Fibroblast of lung (primary cell): ENCODE results near the gene PLAAT2. TPM values are rescaled to one million over a fixed set of nuclear protein-coding genes. Genes with fewer than 3 reads are reported as not detected.

Experiments
- DNase-seq, 2 donors: peaks; one replicate each; pipeline versions ENCODE4 v3.0.0 to v3.0.0-alpha.2; 2010; ENCODE audit warnings: low read depth in 2 of 2
- H2AFZ ChIP-seq: 2 replicates; pipeline ENCODE4 v1.5.1; 2012; ENCODE audit warnings: low read length, control low read depth, inconsistent platforms
- H3K27ac ChIP-seq: 2 replicates; pipeline ENCODE4 v1.5.1; 2011; ENCODE audit warnings: low read length, control low read depth; ENCODE audit not compliant: insufficient read depth
- H3K27me3 ChIP-seq: 2 replicates; pipeline ENCODE4 v1.5.1; 2011; ENCODE audit warnings: mild to moderate bottlenecking, low read length; ENCODE audit not compliant: control insufficient read depth, insufficient read depth
- H3K36me3 ChIP-seq: 2 replicates; pipeline ENCODE4 v1.5.1; 2011; ENCODE audit warnings: low read length; ENCODE audit not compliant: control insufficient read depth, insufficient read depth
- H3K4me1 ChIP-seq: 2 replicates; pipeline ENCODE4 v1.5.1; 2011; ENCODE audit warnings: low read length; ENCODE audit not compliant: control insufficient read depth, insufficient read depth; ENCODE audit errors: extremely low read depth
- H3K4me2 ChIP-seq: 2 replicates; pipeline ENCODE4 v1.5.1; 2011; ENCODE audit warnings: low read length, control low read depth; ENCODE audit not compliant: insufficient read depth; ENCODE audit errors: extremely low read depth
- H3K4me3 ChIP-seq, 4 experiments: fragments of 200-600 bp in 1 of 4; sonication (generic) in 1 of 4; replicated peaks in 1 of 4; 2 replicates each; pipeline ENCODE4 v1.5.1; 2011 to 2016; ENCODE audit warnings: low read length in 4 of 4, low read depth in 3 of 4, mild to moderate bottlenecking in 3 of 4, control low read depth in 2 of 4, inconsistent platforms in 1 of 4, mixed read lengths in 1 of 4; ENCODE audit not compliant: insufficient read depth in 1 of 4; ENCODE audit errors: control extremely low read depth in 1 of 4
- H3K79me2 ChIP-seq: 2 replicates; pipeline ENCODE4 v1.5.1; 2012; ENCODE audit warnings: mild to moderate bottlenecking, low read length, inconsistent platforms; ENCODE audit not compliant: control insufficient read depth, insufficient read depth
- H3K9ac ChIP-seq: 2 replicates; pipeline ENCODE4 v1.5.1; 2011; ENCODE audit warnings: mild to moderate bottlenecking, low read length, control low read depth; ENCODE audit not compliant: insufficient read depth
- H3K9me3 ChIP-seq: 2 replicates; pipeline ENCODE4 v1.5.1; 2012; ENCODE audit warnings: low read depth, low read length; ENCODE audit not compliant: control insufficient read depth, insufficient read depth
- H4K20me1 ChIP-seq: 2 replicates; pipeline ENCODE4 v1.5.1; 2011; ENCODE audit warnings: low read length; ENCODE audit not compliant: control insufficient read depth, insufficient read depth; ENCODE audit errors: extremely low read depth
- EZH2 ChIP-seq: IDR thresholded peaks from 2 replicates; pipeline ENCODE4 v1.5.1; 2012; ENCODE audit warnings: low read length, control low read depth, mild to moderate bottlenecking; ENCODE audit errors: missing control alignments
- polyA plus RNA-seq, 2 donors: library from polyadenylated mRNA; depleted of rRNA in 1 of 2; stranded (reverse) in 1 of 2; unstranded in 1 of 2; fragments of >200 nt; gene quantifications; 2 replicates each; pipeline ENCODE4 v1.2.1, GENCODE V29; 2011 to 2012; ENCODE audit warnings: missing spikeins in 1 of 2
- total RNA-seq: library from RNA; depleted of rRNA; stranded (reverse); fragments of >200 nt; gene quantifications from 2 replicates; pipeline ENCODE4 v1.2.1, GENCODE V29; 2014
- TF ChIP-seq, protein P1 (sequence below), 2 donors: IDR thresholded peaks in 1 of 2; conservative IDR thresholded peaks in 1 of 2; 1 replicate in 1 of 2; 2 replicates in 1 of 2; pipeline ENCODE4 v1.5.1; 2011 to 2012; ENCODE audit warnings: low read length in 2 of 2, control low read depth in 1 of 2, inconsistent platforms in 1 of 2, low read depth in 1 of 2, mild to moderate bottlenecking in 1 of 2

Gene PLAAT2
- total and polyA plus RNA-seq, 2 donors (not counting 1 experiment from before 2014, with no cell fraction given), result not detected

DNA sequence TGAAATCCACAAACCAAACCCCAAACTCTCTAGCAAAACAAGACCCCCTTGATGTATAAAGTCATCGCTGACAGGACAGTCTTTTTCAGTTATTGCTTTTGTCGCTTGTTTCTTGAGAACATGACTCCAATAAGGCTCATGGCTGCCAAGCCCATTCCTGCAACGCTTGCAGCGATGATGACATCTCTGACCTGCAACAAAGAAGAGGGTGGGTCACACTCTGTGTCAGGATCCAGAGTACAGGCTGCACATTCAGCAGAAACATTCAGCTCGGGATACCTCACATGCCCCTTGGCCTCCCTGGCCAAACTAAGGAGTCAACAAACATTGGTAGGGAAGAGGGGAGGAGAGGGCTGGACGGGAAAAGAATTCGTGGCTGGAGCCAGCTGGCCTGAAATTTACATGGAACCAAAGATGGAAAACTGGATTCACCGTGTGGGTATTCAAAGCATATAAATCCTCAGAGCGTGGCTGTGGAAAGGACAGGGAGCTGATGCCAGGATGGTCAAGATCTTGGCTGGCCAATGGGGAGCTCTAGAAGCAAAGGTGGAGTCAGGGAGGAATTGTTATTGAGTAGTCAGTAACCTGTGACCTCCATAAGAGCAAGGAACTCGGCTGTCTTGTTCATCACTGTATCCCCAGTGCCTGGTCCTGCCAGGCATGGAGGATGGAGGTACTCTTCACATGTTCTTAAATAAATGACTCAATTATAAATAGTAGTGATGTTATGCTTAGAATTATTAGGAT lies 11.8 kb upstream of the PLAAT2 start:
- Histone ChIP-seq H3K36me3 (no peaks in the 10 kb centered on the region), H3K79me2 (no peaks in the 10 kb centered on the region), H3K4me2 (peak overlapping the region; percentile 61), H2AFZ (peak overlapping the region; percentile 98), H3K9me3 (no peaks in the 10 kb centered on the region), H3K4me1 (peaks cover 7% of the 10 kb centered on the region), H3K27me3 (no peaks in the 10 kb centered on the region), H3K27ac (peak overlapping the region; percentile 44), H3K4me3 (peak overlapping the region; percentile 11 to 38 (median 30)), H3K9ac (no peak overlapping the region), H4K20me1 (no peaks in the 10 kb centered on the region)
- DNase-seq, result peak; percentile 33 to 62
- TF ChIP-seq EZH2, result no peak
- TF ChIP-seq, protein P1, sequence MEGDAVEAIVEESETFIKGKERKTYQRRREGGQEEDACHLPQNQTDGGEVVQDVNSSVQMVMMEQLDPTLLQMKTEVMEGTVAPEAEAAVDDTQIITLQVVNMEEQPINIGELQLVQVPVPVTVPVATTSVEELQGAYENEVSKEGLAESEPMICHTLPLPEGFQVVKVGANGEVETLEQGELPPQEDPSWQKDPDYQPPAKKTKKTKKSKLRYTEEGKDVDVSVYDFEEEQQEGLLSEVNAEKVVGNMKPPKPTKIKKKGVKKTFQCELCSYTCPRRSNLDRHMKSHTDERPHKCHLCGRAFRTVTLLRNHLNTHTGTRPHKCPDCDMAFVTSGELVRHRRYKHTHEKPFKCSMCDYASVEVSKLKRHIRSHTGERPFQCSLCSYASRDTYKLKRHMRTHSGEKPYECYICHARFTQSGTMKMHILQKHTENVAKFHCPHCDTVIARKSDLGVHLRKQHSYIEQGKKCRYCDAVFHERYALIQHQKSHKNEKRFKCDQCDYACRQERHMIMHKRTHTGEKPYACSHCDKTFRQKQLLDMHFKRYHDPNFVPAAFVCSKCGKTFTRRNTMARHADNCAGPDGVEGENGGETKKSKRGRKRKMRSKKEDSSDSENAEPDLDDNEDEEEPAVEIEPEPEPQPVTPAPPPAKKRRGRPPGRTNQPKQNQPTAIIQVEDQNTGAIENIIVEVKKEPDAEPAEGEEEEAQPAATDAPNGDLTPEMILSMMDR (conservative IDR thresholded peaks at IDR 0.05 in 1 of 2, IDR thresholded peaks at IDR 0.05 in 1 of 2; ENCODE audit: low read depth in 1 of 2, low read length in 2 of 2), result no peak

DNA sequence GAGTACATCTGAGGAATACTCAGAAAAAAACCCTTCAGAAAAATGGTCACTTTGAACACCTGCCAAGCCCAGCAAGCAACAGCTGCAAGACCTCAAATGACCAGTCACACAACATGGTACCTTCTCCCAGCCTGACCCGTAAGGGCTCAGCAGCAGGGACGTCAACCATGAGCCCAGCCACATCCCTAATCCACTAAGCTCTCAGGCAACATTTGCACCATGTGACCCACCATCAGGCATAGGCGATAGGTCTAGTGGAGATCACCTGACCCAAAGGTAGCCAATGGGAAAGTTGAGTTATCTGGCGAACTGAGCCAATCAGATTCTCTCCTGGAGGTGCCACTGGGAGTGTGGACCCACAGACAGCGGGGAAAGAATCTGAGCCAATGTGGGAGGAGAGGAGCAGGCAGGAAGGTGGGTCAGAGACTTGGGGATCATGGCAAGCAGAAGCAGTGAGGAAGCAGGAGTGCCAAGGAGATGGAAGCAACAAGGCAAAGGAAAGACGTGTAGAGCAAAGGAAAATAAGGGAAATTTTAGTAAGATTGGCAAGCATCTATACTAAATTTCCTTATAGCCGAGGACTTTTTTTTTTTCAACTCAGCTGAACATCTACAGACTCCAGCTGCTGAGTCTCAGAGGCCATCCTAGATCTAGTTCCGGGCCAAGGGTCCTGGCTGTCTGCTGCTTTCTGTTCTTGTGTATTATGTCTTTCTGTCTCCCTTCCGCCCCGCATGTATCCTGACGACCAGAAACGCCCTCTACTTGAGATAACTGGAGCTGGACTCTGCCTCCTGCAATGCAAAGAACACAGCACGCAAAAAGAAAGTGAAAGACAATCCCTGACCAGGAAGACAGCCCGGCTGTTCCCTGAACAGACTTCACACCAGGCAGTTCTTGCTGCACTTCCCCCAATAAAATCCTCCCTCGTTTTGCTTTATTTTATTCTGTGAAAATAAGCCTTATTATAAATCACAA lies 11.0 kb upstream of the PLAAT2 start:
- H3K4me3 ChIP-seq, result peak overlapping the region; percentile 11 to 38 (median 30)

More for the DNA sequence above, 11.0 kb upstream of the PLAAT2 start:
- H3K27me3 ChIP-seq, result no peaks in the 10 kb centered on the region
- H4K20me1 ChIP-seq, result no peaks in the 10 kb centered on the region
- peaks cover 7% of the 10 kb centered on the region for H3K4me1 ChIP-seq
- H3K36me3 ChIP-seq, result no peaks in the 10 kb centered on the region
- H3K79me2 ChIP-seq, result no peaks in the 10 kb centered on the region
- TF ChIP-seq, protein P1 (conservative IDR thresholded peaks at IDR 0.05 in 1 of 2, IDR thresholded peaks at IDR 0.05 in 1 of 2; ENCODE audit: low read depth in 1 of 2, low read length in 2 of 2), result peak; percentile 29 to 31
- no peak for TF ChIP-seq EZH2
- peak overlapping the region; percentile 98 for H2AFZ ChIP-seq
- no peaks in the 10 kb centered on the region for H3K9me3 ChIP-seq
- DNase-seq, result peak; percentile 66 to 91
- peak overlapping the region; percentile 61 for H3K4me2 ChIP-seq
- H3K9ac ChIP-seq, result peak overlapping the region; percentile 16
- H3K27ac ChIP-seq, result peak overlapping the region; percentile 44
